ENCODE results near the gene IARS1.

IARS1 gene

DNA sequence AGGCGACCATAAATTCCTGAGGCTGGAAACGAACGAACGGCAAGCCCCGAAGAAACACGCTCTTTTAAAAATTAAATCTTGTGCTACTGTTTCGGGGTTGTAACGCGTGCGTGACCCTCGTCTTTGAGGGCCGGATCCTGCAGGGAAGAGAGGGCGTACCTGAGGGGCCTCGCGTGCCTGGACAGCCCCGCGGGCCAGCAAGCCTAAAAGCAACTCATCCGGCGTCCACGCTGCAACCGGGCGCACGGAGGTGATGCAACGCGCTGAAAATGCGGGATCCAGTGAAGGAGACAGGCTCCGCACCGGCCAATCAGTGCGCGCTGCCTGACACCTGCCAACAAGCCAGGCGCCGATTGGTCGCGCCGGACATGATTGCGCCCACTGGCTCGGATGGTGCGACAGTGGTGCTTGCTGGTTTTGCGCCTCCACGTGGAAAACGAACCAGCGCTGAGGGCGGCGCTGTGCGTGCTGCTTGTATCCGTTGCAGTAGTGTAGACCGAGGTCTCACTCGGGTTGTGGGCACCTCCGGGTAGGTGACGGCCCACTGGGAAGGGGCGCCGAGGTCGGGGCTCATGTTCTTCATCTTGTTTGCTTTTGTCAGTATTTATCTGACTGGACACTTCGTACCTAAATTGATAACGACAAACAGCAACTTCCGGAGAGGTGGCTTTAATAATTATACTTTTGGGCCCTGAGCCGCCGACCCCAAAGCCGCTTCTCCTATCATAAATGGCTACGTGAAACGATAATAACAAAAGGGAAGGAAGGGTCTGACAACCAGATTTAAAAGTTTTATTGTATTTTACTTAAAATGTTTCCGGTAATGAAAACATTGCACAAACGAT lies at the start of gene IARS1:
Gene IARS1 (minus strand): TSS at position 246 of the 845 bp plus-strand sequence. CDS start 4,278 bp downstream, outside the sequence.
- peak; percentile 96 for DNase-seq

DNA sequence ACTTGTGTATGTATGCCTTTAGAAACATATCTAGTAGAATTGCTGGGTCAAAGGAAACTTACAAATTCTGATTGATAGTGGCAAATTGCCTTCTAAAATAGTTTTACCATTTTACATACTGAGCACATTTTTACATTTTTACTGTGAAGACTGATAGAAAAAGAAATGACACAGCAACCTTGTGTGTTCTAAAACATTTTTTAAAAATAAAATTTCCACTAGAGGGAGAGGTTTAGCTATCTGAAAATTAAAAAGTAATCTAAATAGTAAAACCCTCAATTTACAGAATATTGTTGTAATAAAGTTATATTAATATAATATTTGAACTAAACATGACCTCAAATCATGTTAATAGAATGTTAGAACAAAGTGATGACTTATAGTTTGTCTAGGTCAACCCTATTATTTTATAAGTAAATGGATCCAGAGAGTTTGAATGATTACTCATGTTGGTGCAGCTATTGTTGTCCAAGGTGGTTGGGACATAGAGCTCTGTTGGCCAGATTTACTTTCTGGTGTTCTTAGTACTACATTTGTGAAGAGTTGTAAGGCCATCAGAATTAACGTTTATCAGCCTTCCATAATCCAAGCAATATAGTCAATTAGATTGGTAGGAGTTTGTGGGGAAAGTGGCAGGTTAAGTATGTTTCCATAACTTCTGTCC lies 49.5 kb upstream of the IARS1 start:
- DNase-seq, result peak; percentile 15

DNA sequence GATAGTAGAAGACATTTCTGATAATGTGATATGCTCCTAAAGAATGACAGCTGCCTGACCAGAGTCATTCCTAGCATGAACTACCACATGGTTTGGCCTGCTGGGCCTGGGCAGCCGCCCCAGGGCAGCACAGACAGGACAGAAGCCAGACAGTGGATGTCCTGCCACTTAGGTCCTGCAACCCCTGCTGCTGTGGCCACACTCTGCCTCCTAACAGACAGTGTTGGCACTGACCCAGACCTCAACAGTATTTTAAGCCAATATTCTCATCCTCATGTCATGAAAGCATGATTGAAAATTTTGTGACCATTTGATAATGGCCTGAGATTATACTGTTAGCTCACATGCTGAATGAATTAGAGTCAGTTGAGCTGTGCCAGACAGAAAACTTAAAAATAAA lies 48.1 kb upstream of the IARS1 start:
- DNase-seq, result no peak

DNA sequence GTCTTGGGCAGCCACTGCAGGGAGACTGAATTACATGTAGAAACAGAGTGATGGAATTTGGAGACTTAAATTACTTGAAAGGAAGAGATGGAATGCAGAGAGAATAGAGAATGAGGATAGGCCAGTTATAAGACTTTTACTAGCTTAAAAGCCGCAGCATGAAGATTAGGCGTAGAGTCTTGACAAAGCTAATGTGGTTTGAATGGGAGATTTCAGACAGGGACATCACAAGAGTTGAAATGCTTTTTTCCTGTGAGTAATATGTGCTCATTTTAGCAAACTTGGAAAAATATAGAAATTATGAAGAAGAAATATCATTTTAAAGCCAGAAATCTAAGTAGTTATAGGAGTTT lies 39.8 kb upstream of the IARS1 start:
- no peak for DNase-seq

DNA sequence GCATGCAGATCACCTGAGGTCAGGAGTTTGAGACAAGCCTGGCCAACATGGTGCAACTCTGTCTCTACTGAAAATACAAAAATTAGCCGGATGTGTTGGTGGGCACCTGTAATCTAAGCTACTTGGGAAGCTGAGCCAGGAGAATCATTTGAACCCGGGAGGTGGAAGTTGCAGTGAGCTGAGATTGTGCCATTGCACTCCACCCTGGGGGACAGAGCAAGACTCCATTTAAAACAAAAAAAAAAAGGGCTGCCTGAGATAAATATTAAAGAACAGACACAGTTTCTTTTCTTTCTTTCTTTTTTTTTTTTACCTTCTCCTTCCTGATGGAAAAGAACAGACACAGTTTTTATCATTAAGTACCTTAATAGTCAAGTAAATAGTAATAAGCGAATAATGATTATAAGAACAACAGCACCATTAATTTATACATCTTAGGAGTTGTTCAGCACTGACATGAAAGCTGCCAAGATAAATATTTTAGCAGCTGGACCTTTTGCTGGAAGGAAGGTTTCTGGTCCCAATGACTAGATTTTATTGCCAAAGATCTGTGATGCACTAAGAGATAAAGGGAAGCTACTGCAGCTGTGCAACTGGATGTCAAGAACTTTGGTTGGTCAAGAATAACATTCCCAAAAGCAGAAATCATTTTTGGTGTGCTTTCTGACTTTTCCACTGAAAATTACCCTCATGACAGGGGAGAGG lies 39.2 kb upstream of the IARS1 start:
- no peak for DNase-seq

DNA sequence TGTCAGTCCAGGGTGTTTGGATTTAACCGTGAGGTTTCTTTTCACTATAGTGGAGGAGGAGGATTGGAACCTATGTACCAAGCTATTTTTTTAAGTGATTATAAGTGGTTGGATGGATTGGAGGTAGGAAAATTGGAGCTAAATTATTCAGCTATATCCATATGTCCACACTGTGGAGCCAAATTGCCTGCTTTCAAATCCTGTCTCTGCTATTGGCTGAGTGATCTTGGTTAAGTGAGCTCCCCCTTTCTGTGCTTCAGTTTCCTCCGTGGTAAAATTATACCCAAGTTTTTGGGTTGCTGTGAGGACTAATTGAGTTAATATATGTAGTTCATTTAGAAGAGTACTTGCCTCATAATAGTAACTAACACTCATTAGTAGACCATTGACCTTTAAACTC lies 34.7 kb upstream of the IARS1 start:
- DNase-seq, result peak; percentile 68

DNA sequence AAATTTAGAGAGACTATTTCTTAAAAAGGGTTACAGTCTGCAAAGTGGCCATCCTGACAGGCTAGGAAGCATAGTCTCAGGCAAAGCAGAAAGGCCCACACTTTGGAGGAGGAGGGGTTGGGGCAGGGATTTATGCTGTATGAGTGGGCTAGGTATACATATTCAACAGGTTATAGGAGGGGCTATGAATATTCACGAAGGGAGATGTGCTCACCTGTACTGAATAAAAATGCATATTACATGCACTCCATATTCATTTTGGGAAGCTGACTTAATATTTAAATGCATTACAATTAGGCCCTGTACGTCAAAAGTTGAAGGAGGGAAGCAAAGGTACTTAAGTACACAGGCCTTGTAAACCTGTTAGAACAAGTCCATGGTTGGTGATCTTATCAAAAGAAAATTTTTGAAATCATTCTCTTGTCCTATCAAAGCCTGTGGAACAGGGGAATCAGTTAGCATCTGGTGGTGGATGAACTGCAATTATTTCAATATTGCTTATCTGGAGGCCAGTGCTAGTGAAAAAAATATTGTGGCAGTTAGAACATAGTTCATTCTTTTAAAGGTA lies 33.9 kb upstream of the IARS1 start:
- no peak for DNase-seq

DNA sequence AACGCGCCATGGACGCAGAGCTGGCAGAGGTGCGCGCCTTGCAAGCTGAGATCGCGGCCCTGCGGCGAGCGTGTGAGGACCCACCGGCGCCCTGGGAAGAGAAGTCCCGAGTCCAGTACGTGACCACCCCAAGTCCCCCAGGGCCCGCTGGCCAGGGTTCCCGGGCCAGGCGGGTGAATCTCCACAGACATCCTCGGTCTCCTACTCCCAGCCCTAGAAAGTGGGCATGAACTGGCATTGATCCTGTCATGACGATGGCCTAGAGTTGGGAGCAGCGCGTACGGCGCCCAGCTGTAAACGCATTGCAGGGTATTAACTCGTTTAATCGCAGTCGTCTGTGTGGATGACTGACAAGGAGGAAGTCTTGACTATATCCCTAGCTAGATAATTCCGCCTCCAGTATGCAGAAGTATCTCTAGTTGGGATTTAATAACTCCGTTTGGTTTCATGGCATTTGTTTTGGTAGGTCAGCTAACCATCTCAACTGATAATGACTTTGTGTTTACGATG lies 32.5 kb upstream of the IARS1 start:
- DNase-seq, result no peak

DNA sequence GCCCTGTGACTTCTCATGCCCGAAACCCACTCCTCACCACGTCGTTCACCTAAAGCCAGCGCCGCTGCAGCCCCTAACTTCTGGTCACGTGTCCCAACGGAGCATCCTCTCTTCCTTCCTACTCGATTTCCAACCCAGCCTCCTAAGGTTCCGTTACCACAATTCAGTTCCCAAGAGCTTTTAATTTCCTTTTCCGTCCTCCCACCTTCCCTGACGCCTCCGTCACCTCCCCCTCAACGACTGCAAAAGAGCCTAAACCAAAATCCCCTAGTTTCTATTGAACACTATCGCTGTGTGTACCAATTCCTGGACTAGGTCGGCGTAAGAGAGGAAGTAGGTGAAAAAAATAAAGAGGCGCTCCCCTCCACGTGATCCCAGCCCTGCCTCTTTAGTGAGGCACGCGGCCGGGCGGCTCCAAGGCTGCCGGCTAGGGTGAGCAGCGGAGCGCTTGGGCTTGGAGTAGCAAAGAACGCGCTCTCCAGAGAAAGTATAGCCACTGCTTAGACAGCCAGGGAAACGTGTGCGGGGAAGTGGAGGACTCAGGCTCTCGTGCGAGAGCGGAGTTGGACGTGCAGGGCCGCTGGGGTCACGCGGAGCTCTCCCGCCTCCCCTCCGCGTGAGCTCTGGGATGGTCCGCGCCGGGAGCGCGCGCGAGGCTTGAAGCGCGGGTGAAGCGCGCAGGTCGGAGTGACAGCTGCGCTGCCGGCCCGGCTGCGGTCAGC lies 31.9 kb upstream of the IARS1 start, which contains the start of the genes CENPP and NOL8:
Gene CENPP (plus strand): TSS at position 685 of the 722 bp plus-strand sequence.
Gene NOL8 (minus strand): TSS at position 82 of the 722 bp plus-strand sequence. CDS start 1,189 bp downstream, outside the sequence.
- DNase-seq, result peak; percentile 89

DNA sequence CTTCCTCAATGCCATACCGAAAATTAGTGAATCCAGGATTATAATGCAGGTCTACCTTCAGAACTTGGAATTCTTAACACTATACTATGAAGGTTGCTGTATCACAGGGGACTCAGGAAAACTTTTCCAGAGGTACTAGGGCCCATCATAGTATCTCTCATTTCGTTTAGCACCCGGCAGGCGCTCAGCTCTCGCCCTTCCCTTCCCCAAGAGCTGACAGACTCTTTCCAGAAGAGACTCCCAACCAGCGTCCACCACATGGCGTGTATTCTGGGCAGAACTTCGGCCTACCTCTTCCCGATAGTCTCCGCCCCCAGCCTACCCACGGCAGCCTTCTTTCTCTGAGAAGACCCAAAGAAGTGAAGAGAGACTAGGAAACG lies 31.4 kb upstream of the IARS1 start:
- DNase-seq, result no peak

DNA sequence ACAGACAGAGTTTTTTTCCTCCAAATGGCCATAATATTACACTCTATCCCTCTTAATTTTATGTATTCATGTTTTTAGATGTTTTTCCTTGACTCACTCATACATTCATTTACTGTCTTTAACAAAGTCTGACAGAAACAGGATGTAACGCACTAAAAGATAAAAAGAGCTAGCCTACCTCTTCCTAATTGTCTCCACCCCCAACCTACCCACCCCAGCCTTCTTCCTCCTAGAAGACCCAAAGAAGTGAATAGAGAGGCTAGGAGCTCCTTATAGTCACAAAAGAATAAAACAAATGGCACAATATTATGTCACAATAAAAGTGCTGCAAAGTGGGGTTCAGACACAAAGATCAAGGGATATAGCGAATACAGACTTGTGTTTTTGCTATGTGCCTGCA lies 30.9 kb upstream of the IARS1 start:
- no peak for DNase-seq

DNA sequence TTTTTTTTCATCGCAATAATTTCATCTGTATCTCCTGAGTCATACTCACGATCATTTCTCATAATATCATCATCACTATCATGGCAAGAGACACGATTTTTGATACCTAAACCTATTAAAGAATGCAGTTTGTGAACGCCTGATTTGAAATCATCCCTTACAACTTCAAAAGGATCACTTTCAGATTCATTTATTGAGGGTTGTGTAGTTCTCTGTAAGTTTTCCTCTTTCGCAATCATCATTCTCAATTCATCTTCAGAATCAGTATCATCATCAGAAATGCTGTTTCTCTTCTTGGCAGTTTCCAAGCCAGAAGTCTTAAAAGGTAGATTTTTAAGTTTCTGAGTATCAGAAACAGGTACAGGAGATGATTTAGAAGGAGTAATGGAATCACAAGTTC lies 22.0 kb upstream of the IARS1 start:
- no peak for DNase-seq

DNA sequence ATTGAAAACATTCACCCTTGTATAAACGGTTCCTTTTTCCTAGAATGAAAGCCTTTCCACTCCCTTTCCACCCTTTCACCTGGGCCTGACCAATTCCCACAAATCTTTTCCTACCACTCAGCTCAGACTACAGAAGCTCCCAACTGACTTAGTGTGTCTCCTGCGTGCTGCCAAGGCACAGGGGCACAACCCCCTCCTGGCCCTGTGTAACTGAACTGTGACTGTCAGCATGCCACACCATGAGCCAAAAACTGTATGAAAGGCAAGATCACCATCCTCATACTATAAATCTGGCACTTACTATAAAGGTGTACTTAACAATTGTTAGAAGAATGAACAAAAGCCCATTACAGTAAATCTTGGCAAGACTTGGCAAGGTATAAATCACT lies 20.1 kb upstream of the IARS1 start:
- no peak for DNase-seq

DNA sequence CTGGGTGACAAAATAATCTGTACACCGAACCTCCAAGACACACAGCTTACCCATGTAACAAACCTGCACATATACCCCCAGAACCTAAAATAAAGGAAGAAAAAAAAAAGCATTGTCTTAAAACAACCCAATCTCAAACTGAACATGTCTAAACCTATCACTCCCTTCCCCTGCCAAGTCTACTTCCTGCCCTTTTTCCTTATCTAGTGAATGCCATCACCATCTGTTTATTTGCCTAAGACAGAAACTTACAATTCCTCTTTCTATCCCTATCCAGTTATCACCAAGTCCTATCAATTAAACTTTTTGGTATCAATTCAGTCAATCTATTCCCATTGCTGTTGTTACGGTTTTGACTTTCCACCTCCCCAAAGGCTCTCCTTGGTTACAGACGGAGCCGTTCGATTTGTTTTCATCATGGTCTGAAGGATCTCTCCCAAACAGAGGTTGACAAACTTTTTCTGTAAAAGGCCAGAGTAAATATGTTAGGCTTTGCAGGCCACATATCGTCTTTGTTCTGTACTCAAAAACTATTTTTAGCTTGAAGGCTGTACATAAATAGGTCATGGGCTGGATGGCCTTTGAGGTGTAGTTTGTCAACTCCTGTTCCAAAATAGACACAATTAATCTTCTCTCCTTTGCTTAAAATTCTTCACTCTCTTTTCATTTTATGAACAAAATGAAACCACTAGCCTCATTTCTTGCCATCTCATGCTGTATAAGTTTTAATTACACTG lies 19.6 kb upstream of the IARS1 start:
- DNase-seq, result no peak

DNA sequence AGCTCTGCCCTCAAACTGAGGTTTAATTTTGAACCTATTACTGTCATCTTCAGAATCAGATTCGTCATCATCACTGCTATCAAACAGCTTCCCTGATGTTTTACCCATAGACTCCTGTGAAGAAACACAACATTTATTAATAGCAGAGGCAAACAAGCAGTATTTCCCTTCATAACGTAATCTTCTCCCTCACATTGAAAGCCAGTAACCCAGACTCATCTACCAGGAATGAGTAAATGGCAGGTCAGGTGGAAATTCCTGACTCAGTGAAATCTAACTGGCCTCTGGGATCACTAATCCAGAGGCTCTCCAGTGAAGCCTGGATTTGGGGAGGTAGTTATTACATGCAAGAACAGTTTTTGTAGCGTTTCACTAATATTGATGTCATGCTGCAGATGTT lies 17.1 kb upstream of the IARS1 start:
- DNase-seq, result no peak

DNA sequence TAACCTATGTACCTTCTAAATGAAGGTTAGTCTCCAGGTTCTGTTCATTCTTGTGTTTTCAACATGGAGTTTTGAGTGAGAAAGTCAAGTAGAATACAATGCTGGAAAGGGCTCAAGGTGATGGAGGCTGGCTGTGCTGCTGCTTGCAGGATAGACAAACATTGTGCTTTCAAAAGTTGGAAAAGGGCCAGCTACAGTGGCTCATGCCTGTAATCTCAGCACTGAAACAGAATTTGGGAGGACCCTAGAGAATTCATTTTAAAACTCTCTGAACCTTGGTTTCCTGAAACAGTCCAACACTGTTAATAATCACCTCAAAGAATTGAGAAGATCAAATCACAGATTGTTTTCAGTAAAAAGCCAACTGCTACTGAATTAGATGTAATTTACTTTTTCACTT lies 15.4 kb upstream of the IARS1 start:
- DNase-seq, result no peak

DNA sequence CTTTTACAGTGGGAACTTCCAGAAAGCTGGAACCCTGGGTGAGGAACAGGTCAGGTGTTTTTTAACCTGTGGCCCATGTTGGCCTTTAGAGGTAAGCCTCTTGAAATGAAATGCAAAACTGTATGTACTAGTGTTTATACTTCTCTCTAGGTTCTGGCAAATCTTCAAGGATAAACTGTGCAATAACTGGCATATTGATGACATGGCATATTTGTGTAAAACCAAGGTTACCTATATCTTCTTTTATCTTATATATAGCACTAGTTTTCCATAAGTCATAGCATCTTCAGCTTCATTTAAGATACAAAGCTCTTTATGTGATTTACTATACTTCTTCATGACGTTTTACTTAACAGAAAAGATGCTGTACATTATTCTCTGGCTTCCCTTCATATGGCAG lies 7.4 kb upstream of the IARS1 start:
- no peak for DNase-seq

DNA sequence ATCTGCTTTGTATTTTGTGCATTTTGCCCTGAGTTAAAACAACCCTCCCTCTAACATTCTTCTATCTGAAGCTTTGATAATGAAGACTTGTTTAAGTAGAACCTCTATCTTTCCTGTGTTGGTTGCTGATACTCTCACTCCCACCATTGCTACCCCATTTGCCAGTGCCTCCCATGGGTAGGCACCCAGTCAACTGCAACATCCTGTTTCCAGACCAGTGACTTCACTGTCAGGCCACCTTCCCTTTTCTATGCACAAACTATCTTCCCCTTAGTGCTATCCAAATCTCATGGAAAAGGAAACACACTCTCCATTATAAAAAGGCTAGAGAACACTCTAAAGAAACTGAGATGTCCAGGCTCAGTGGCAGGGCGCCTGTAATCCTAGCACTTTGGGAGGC lies 5.6 kb upstream of the IARS1 start:
- no peak for DNase-seq

DNA sequence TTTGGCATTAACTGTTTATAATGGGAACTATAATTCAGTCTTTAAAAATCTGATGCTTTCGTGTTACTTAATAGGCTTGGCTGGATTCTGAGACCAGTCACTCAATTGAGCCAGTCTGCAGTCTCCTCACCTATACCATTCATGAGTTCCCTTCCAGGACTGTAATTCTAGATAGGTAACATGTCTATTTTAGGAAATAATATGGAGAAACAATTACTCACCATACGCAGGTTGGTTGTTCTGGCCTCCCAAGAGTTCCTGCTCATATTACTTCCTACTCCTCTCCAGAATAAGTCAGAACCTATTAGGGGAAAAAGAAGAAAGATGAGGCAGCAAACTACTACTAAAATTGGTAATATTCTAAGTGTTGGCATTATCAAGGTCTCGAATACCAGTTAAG lies 4.5 kb upstream of the IARS1 start:
- no peak for DNase-seq

DNA sequence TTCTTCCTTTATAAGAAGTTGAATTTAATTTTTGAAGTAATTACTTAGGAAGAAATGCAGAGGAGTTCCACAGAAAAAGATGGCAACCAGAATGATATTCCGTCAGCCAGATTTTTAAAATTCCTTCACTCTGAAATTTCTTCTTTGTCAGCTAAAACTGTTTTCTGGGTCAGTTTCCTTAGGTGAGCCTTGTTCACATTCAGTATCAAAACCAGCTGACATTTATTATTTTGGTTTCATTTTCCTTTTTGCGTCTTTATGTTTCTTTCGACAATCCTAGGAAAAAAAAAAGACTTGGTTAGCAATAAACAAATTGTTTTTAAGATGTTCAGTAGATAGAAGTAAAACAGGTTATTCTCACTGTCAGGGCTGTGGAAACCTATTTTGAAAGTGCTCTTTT lies 4.1 kb upstream of the IARS1 start:
- DNase-seq, result no peak

DNA sequence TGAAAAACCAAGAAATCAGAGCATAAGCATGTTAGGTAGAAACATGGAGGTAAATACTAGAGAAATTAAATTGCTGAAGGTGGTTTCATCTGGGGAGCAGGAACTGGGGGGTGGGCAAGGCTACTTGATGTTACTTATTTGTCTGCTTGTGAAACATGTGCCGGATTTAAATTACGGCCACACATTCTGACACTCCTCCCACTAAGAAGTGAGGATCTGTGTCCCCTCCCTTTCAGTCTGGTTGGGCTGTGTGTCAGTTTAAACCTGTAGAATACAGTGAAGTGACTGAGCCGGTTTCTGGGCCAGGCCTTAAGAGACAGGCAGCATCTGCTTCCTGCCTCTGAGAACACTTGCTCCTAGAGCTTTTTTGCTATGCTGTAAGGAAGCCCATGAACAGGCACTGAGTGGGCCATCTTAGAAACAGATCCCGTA lies 2.3 kb upstream of the IARS1 start:
- DNase-seq, result no peak
